Right lobe of liver (tissue), 4 donors: ENCODE results near the gene PEAK1.

ENCODE experiments used
- CTCF ChIP-seq, 4 donors: fragments of 200-600 bp in 3 of 4; fragments of 450-650 bp in 1 of 4; IDR thresholded peaks; one replicate each; pipeline versions ENCODE4 v1.5.1 to v1.8.0; 2016 to 2022; ENCODE audit warnings: antibody characterized with exemption in 4 of 4, mild to moderate bottlenecking in 2 of 4
- POLR2A ChIP-seq: fragments of 450-650 bp; IDR thresholded peaks from one replicate; pipeline ENCODE4 v1.6.1; 2017; ENCODE audit warnings: antibody characterized with exemption, mild to moderate bottlenecking
- donor health status: DM: no; HTN: no; CAD: no.
- donor health status: DM: no; HTN: no; CAD: no.
- donor health status: DM: no; HTN: yes; CAD: no.

- no peak for TF ChIP-seq CTCF (IDR thresholded peaks at IDR 0.05)
- TF ChIP-seq POLR2A = no peak
These were observed 345.6 kb downstream of the PEAK1 start for GRCh38 chr15:77074350-77074749.
